Measurements from ENCODE around the gene DHX40.
"Not testable (repeated sequence)": the region's sequence is repeated elsewhere in the genome, so short reads cannot be mapped to it uniquely, and the experiment has no call there.

Gene DHX40

DNA sequence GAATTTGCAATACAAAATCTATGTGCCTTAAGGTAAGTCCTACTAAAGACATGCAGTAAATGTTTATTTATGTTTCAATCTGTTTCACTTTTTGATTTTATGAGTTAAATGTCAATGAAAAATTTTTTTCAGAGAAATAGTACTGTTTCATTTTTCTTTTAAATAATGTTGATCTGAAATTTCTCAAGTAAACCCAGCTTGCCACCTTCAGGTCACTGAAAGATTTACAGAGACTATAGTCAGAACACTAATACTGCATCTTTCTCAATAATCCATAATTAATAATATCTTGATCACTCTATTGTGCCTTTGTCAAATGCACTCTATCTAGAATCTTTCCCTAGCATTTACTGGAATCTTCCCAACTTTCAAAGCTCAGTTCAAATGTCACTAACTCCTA lies 6.5 kb upstream of the DHX40 start:
- DNase-seq, result no peak

DNA sequence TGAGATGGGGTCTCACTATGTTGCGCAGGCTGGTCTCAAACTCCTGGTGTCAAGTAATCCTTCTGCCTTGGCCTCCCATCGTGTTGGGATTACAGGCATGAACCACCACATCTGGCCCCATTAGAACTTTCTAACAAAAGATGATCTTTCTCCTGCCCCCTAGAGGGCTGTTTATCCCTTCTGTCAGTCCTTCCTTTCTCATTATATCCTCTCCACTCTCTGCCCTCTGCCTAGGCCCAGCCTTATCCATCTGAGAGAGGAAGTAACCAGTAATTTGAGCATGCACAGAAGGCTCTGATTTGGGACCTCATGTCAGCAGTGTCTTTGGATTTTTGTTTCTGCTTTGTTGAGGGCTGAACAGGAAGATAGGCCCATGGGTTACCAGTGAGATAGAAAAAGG lies 4.4 kb upstream of the DHX40 start:
- DNase-seq, result no peak

DNA sequence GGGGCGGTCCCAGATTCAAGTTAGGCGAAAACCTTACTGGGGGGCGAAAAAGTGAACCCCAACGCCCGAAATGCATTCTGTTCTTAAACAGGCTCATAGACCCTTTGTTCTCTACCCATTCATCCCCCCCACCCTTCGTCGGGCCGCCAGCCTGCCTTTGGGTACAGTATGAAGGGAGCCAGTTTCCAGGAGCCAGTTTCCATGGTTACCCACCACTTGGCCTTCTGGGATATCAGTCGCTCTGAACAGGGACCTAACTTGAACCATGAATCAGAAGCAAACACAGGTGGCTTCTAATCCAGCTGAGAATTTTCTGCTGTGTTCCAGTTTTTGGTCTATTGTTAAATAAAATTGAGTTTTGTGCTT lies 532 bp downstream of the DHX40 start:
- DNase-seq, result peak; percentile 83

- DNase-seq, result not testable (repeated sequence)
Observed at GRCh38 chr17:59569151-59569550, 3.7 kb downstream of the DHX40 start.

GRCh38 chr17:59572301-59572924 lies 7.0 kb downstream of the DHX40 start:
- DNase-seq, result no peak

DNA sequence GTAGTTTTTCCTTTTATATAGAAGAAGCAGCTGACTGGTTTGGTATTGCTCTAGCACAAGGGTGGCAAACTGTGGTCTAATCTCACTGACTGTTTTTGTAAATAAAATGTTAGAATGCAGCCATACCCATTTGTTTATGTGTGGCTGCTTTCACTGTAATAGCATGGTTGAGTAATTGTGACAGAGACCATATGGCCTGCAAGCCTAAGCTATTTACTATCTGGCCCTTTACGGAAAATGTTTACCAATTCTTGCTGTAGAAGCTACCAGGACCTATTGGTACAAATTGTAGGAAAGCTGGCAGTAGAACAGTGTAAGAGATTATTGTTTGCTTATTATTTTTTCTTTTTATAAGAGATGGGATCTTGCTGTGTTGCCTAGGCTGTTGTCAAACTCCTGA lies 18.8 kb downstream of the DHX40 start:
- DNase-seq, result not testable (repeated sequence)

DNA sequence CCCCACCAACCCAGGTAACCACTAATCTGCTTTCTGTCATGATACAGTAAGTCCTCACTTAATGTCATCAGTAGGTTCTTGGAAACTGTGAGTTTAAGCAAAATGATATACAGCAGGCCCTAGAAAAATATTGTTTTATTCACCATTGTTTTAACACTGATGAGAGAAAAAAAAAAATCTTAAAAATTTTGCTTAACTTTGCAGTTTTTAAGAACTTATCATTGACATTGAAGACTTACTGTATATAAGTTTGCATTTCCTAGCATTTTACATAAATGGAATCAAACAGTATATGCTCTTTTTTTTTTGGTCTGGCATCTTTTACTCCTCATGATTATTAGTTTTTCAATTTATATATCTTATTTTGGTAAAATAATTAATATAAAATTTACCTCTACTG lies 34.8 kb downstream of the DHX40 start:
- no peak for DNase-seq

DNA sequence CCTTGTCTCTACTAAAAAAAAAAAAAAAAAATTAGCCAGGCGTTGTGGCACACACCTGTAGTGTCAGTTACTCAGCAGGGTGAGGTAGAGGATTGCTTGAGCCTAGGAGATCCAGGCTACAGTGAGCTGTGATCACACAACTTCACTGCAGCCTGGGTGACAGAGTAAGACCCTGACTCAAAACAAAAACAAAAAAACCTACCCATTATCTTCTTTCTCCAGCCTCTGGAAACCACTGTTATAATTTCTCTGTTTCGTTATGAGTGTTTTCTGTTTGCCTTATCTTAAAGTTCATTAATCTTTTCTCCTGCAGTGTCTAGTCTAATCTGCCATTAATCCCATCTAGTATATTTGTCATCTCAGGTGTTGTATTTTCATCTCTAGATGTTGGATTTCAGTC lies 35.7 kb downstream of the DHX40 start:
- no peak for DNase-seq

DNA sequence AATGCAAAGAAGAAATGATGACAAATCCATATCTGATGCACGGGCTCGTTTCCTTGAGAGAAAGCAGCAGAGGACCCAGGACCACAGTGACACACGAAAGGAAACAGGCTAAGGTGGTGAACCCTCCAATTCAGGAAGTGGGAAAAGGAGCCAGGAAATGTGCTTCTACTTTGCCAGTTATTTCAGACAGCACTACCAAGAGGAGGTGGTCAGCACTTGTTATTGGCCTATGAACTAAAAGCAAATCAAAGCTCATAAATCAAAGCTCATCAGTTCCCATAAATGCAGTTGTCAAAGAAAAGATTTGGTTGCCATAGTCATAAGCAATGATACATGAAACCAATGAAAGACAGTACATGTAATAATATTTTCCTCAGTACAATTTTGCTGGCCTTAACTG lies 41.7 kb downstream of the DHX40 start:
- DNase-seq, result no peak

DNA sequence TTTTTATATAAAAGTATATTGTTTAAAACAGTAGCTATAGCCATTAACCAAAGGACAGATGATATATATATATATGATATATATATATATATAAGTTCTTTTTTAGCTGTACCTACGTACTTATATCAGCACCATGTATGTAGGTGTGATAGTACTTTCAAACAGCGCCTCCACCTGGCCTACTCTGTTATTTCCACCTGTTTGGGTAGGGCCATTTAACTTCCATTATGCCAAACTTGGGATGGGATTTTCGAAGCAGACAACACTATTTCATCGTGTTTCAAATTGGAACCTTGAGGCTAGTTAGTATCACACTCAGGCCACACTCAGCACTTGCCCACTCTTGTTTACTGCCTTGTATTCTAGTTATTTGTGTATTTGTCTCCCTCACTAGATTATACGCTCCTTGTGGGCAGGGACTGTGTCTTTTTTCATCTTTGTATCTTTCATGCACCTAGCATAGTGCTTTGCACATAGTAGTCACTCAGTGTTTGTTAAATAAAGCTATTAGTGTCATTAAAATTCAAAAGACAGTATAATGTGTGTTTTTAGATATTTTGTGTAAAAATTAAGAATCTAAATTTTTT lies 42.5 kb downstream of the DHX40 start:
- no peak for DNase-seq

DNA sequence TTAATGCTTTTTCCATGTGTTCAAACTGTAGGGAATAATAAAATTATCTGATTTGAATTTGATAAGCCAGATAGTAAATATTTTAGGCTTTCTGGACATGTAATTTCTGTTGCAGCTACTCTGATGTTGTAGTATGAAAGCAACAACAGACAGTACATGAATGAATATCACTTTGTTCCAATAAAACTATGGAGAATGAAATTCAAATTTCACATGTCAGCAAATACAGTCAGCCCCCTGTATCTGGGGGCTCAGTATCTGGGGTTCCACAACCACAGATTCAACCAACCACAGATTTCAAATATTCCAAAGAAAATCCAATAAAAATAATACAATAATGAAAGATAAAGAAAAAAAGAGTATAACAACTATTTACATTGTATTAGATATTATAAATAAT lies 46.1 kb downstream of the DHX40 start:
- no peak for DNase-seq

DNA sequence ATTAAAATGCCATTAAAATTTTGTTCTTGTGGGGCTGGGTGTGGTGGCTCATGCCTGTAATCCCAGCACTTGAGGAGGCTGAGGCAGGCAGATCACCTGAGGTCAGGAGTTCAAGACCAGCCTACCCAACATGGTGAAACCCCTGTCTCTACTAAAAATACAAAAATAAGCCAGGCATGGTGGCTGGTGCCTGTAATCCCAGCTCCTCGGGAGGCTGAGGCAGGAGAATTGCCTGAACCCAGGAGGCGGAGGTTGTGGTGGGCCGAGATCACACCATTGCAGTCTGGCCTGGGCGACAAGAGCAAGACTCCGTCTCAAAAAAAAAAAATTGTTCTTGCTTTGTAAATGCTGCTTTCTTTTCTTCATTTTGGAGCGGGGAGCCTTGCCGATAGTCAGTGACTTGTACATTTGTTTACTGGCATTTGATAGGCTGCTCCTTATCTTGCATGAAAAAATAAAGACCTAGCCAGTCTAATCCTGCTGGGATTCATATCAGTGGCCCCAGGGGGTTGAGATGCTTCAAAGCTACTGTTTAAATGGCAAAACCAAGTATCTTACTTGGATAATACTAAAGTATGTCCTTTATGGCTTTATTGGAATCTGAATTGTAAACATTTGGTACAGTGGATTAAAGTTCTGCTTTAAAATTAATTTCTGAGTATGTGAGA lies 51.0 kb downstream of the DHX40 start:
- DNase-seq, result no peak

- DNase-seq, result no peak
Observed at GRCh38 chr17:59617156-59617732, 51.8 kb downstream of the DHX40 start.

- no peak for DNase-seq
Observed at GRCh38 chr17:59619035-59619297, 53.6 kb downstream of the DHX40 start.

DNA sequence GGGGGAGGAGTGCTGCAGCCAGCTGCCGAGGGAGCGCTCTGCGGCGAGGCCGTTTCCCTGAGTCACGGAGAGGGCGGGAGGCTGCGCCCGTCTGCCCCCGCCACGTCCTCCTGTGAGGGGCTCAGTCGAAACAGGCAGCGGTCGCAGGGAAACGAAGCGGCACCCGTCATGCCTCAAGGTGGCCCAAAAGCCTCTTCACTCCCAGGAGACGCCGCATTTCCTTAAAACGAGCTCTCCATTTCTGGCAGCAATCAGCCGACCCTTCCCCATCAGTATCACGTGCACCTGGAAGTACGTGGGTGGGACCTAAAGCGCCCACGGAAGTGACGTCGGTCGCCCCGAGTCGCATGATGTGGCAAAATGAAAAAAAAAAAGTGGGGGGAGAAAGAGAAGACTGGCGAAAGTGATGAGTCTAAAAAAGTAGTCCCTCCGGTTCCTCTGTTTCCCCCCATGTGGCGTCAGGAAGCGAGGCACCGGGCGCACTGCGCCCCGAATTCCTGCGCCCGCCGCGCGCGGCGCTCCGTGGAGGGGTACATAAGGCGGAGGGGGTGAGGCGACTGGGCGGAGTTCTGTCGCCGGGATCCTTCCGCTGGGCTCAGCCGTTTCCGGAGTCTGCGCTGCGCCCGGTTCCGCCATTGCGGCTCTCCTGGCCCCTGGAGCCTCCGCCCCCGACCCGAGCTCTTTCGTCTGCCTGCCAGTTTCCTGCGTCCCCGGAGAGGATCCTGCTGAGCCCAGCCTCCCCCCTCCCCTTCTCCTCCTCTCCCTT lies 54.1 kb downstream of the DHX40 start, which contains the start of gene CLTC:
CLTC (plus strand) TSS at position 598 of the 766 bp plus-strand sequence. CDS start 237 bp downstream, outside the sequence.
- DNase-seq, result peak; percentile 89

DNA sequence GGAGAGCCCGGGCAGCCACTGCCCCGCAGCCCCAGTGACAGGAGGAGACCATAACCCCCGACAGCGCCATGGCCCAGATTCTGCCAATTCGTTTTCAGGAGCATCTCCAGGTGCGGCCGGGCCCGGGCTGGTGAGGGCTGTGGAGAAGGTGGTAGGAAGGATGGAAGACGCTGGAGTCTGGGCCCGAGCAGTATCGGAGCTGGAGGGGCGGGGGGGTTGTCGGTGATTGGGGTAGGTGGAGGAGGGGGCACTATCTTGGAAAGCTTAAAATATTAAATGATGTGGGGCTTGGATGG lies 54.6 kb downstream of the DHX40 start:
- no peak for DNase-seq

- peak; percentile 23 for DNase-seq
Observed at GRCh38 chr17:59620518-59621259, 55.3 kb downstream of the DHX40 start.

DNA sequence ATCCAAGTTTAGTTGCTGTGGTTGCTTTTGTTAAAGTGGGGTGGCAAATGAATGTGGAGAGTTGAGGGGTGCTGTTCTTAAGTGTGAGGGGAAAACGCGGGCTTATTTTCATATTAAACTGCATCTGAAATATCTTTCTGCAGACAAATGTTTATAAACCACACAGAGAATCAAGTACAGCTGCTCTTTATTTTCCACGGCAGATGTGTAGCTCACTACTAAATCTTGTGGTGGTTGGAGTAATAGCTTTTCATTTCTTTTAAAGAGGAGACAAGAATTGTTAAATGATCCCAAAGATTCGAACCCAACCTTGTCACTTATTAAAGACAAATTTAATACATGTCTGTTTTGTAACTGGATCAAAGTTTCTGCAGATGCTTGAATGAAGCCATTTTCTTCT lies 56.4 kb downstream of the DHX40 start:
- no peak for DNase-seq

- DNase-seq, result no peak
Observed at GRCh38 chr17:59623151-59623550, 57.7 kb downstream of the DHX40 start.

- no peak for DNase-seq
Observed at GRCh38 chr17:59626756-59627155, 61.3 kb downstream of the DHX40 start.

GRCh38 chr17:59627274-59627673 lies 61.9 kb downstream of the DHX40 start:
- no peak for DNase-seq

- DNase-seq, result no peak
Observed at GRCh38 chr17:59627770-59628171, 62.4 kb downstream of the DHX40 start.

DNA sequence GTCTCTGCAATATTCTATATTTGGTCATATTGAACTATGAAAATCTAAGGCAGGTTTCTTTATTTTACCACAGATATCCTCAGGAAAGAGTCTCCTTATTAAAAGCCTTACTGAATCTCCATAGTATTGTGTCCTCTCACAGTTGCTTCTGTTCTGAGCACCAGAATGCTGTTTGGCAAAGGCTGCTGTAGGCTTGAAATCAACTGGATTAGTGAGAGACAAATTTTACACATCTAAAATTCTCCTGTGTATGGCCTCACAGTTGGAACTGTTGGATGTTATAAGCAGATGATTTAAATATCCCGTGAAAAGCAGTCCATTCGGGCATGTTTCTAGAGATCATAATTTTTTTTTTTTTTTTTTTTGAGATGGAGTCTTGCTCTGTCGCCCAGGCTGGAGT lies 63.8 kb downstream of the DHX40 start:
- no peak for DNase-seq
